ENCODE data around the gene STK38L. TPM values are rescaled to one million over a fixed set of nuclear protein-coding genes. Genes with fewer than 3 reads are reported as not detected.

The STK38L gene
- total and polyA plus RNA-seq, 4 donors = 54.6 to 414 (median 156) TPM

DNA sequence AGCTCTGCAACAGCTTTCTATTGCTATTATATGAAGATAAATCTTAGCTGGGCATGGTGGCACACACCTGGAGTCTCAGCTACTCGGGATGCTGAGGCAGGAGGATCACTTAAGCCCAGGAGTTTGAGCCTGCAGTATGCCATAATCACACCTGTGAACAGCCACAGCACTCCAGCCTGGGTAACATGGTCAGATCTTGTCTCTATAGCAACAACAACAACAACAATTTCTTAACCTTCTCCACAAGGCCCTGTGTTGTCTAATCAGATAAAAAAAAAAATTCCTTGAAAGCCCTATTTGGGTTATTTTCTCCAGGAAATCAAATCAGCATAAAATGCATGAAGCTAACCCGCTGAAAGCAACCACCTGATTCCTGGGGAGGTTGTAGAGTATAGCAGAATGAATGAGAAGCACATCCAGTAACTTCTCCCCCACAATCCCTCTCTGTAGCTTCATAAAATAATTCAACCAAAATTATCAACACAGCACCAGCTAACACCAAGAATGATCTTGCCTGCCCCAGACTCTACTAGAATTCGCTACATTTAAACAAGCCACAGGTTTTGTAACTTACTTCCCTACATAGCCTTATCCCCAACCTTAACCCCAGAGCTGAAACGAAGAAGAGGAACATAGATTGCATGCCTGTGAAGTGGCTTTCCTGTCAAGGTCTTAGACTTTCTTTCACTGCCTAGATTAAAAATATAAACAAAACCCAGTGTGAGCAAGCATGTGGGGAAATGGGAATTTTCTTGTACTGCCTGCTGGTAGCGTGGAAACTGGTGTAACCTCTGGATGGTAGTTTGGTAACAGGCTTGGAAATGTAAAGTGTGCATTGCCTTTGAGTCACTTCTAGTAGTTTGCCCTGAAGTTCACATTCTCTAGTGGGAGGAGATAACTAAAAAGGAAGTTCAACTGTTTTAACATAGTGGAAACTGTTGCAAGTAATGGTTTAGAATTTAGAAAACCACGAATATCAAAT lies 6.0 kb upstream of the STK38L start:
- intact Hi-C loops (cut with DNase I) = no loop called here
- DNase-seq (no peak), ATAC-seq (ENCODE audit: low FRiP score) (no peak)
- Histone ChIP-seq H3K9me3 (ENCODE audit: control insufficient read depth, low read length) (no peaks in the 10 kb centered on the region), H3K27me3 (ENCODE audit: control insufficient read depth in 1 of 2, insufficient read depth in 2 of 2, low read length in 1 of 2) (no peaks in the 10 kb centered on the region), H3K4me3 (ENCODE audit: low read length in 2 of 2) (no peak overlapping the region), H3K27ac (ENCODE audit: low read depth in 1 of 2, low read length in 2 of 2) (no peak overlapping the region), H3K4me1 (ENCODE audit: control insufficient read depth in 1 of 2, insufficient read depth in 2 of 2, low read length in 2 of 2) (no peaks in the 10 kb centered on the region), H3K36me3 (ENCODE audit: control insufficient read depth in 1 of 2, insufficient read depth in 2 of 2, low read length in 1 of 2) (no peaks in the 10 kb centered on the region)
- WGBS, 2 donors = 82 to 83% methylated on average over 6 of the region's 6 CpGs

DNA sequence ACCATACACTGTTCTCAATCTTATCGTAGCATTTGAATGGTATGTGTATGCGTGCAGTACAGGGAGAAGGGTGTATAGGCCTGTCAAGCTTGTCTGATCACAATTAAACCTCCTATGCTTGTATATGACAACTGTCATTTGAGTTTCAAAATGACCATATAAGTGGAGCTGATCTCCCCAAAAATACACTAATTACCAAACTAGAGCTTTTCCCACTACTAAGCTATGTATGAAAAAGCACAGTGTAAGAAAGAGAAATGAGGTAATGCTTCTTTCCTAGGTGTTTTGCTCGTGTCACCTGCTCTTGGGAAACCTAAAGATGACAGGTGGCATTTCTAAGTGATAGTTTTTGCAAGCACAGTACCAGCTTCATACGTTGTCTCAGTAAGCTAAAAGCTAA lies 1.1 kb upstream of the STK38L start:
- no peak overlapping the region for H3K4me3 ChIP-seq (ENCODE audit: low read length in 2 of 2)
- H3K36me3 ChIP-seq (ENCODE audit: control insufficient read depth in 1 of 2, insufficient read depth in 2 of 2, low read length in 1 of 2) = no peaks in the 10 kb centered on the region
- 90 to 91% methylated on average over 4 of the region's 4 CpGs for WGBS, 2 donors
- no peak for ATAC-seq (ENCODE audit: low FRiP score)
- H3K27me3 ChIP-seq (ENCODE audit: control insufficient read depth in 1 of 2, insufficient read depth in 2 of 2, low read length in 1 of 2) = no peaks in the 10 kb centered on the region
- no peak overlapping the region for H3K27ac ChIP-seq (ENCODE audit: low read depth in 1 of 2, low read length in 2 of 2)
- DNase-seq = no peak
- no peaks in the 10 kb centered on the region for H3K4me1 ChIP-seq (ENCODE audit: control insufficient read depth in 1 of 2, insufficient read depth in 2 of 2, low read length in 2 of 2)
- H3K9me3 ChIP-seq (ENCODE audit: control insufficient read depth, low read length) = no peaks in the 10 kb centered on the region
- intact Hi-C loops (cut with DNase I) = loop anchor here in 1 of 2 donors (5.0 kb wide), 1 partner anchor 46 kb away; no protein-coding TSS in a partner anchor

DNA sequence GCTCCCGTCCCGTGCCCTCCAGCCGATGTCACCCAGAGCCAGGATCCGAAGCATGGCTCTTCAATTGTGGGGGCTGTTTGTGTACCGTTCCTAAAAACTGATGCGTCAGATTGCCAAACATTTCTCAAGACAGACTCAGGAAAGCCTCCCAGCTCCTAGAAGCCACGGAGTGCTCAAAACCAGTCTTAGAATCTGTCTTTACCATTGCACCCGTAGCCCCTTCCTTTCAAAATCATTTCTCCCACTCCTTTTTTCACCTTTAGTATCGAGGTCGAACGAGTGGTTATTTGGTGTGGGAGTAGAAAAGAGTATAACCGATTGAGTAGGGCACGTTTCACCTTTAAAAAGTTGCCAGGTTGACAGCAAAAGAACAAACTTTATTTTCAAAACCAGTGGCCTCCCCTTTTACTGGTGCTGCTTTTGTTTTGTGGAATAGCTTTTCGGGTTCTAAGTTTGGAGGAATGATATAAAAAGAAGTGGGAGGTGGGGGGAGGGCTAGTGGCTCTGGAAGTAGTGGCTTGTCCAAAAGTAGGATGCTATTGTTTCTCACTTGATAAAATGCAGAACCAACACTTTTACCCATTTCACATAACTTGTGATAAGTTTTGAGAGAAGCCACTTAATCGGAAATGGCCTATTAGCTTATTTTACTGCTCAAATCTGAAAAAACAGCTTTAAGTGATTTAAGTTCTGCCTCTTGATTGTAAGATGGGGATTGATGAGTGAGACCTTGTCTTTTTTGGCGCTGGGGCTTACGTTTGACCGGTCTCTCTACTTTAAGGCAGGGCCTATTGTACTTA lies 803 bp downstream of the STK38L start:
- Histone ChIP-seq H3K4me3 (ENCODE audit: low read length in 2 of 2) (peak overlapping the region; percentile 36 to 79), H3K9me3 (ENCODE audit: control insufficient read depth, low read length) (no peaks in the 10 kb centered on the region), H3K36me3 (ENCODE audit: control insufficient read depth in 1 of 2, insufficient read depth in 2 of 2, low read length in 1 of 2) (no peaks in the 10 kb centered on the region), H3K4me1 (ENCODE audit: control insufficient read depth in 1 of 2, insufficient read depth in 2 of 2, low read length in 2 of 2) (peaks cover 0 to 8% of the 10 kb centered on the region in 2 donors), H3K27me3 (ENCODE audit: control insufficient read depth in 1 of 2, insufficient read depth in 2 of 2, low read length in 1 of 2) (no peaks in the 10 kb centered on the region), H3K27ac (ENCODE audit: low read depth in 1 of 2, low read length in 2 of 2) (peak overlapping the region; percentile 83 to 94)
- intact Hi-C loops (cut with DNase I) = loop anchor here (2.0 to 5.0 kb wide), 5 partner anchors 48 to 103 kb away; no protein-coding TSS in a partner anchor
- WGBS, 2 donors = 1% methylated on average over 18 of the region's 18 CpGs
- ATAC-seq (ENCODE audit: low FRiP score) (no peak), DNase-seq (no peak)

DNA sequence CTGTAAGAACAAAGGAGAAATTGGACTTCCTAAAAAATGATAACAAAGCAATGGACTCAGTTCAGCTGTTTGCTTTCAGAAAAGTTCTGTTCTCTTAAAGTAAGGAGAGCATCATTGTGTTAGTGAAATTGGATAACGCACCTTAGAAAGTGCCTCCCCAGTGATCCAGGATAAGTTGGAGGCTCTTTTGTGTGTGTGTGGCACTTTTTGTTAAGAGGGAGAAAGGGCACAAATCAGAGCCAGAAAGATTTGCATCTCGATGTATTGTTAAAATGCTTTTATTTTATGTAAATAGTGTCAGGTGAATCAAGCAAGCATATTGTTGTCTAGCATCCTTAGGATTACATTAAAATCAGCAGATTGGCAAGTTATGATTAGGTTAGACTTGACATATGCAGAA lies 2.1 kb downstream of the STK38L start:
- Histone ChIP-seq H3K4me1 (ENCODE audit: control insufficient read depth in 1 of 2, insufficient read depth in 2 of 2, low read length in 2 of 2) (peaks cover 0 to 8% of the 10 kb centered on the region in 2 donors), H3K9me3 (ENCODE audit: control insufficient read depth, low read length) (no peaks in the 10 kb centered on the region), H3K27ac (ENCODE audit: low read depth in 1 of 2, low read length in 2 of 2) (no peak overlapping the region), H3K36me3 (ENCODE audit: control insufficient read depth in 1 of 2, insufficient read depth in 2 of 2, low read length in 1 of 2) (no peaks in the 10 kb centered on the region), H3K27me3 (ENCODE audit: control insufficient read depth in 1 of 2, insufficient read depth in 2 of 2, low read length in 1 of 2) (no peaks in the 10 kb centered on the region), H3K4me3 (ENCODE audit: low read length in 2 of 2) (peak overlapping the region; percentile 36 to 79)
- intact Hi-C loops (cut with DNase I) = loop anchor here in 1 of 2 donors (5.0 kb wide), 1 partner anchor 104 kb away; no protein-coding TSS in a partner anchor
- WGBS, 2 donors = 4% methylated on average over 2 of the region's 2 CpGs
- ATAC-seq (ENCODE audit: low FRiP score) (no peak), DNase-seq (no peak)

- Histone ChIP-seq H3K27me3 (ENCODE audit: control insufficient read depth in 1 of 2, insufficient read depth in 2 of 2, low read length in 1 of 2) (no peaks in the 10 kb centered on the region), H3K4me1 (ENCODE audit: control insufficient read depth in 1 of 2, insufficient read depth in 2 of 2, low read length in 2 of 2) (peaks cover 0 to 8% of the 10 kb centered on the region in 2 donors), H3K9me3 (ENCODE audit: control insufficient read depth, low read length) (no peaks in the 10 kb centered on the region), H3K27ac (ENCODE audit: low read depth in 1 of 2, low read length in 2 of 2) (no peak overlapping the region), H3K4me3 (ENCODE audit: low read length in 2 of 2) (peak overlapping the region; percentile 36 to 79), H3K36me3 (ENCODE audit: control insufficient read depth in 1 of 2, insufficient read depth in 2 of 2, low read length in 1 of 2) (no peaks in the 10 kb centered on the region)
- no peak for ATAC-seq (ENCODE audit: low FRiP score)
- no peak for DNase-seq
- WGBS, 2 donors = 2 to 4% methylated on average over 5 of the region's 5 CpGs
- intact Hi-C loops (cut with DNase I) = loop anchor here in 1 of 2 donors (5.0 kb wide), 1 partner anchor 104 kb away; no protein-coding TSS in a partner anchor
These were observed 2.7 kb downstream of the STK38L start for GRCh38 chr12:27246774-27247173.

GRCh38 chr12:27252934-27253333 lies 8.8 kb downstream of the STK38L start:
- intact Hi-C loops (cut with DNase I) = loop anchor here in 1 of 2 donors (5.0 kb wide), 2 partner anchors 39 to 231 kb away; partner anchors contain the start of gene MED21
- no peak for ATAC-seq (ENCODE audit: low FRiP score)
- no peak for DNase-seq
- Histone ChIP-seq H3K27ac (ENCODE audit: low read depth in 1 of 2, low read length in 2 of 2) (no peak overlapping the region), H3K36me3 (ENCODE audit: control insufficient read depth in 1 of 2, insufficient read depth in 2 of 2, low read length in 1 of 2) (no peaks in the 10 kb centered on the region), H3K27me3 (ENCODE audit: control insufficient read depth in 1 of 2, insufficient read depth in 2 of 2, low read length in 1 of 2) (no peaks in the 10 kb centered on the region), H3K9me3 (ENCODE audit: control insufficient read depth, low read length) (no peaks in the 10 kb centered on the region), H3K4me1 (ENCODE audit: control insufficient read depth in 1 of 2, insufficient read depth in 2 of 2, low read length in 2 of 2) (peaks cover 8 to 27% of the 10 kb centered on the region in 2 donors), H3K4me3 (ENCODE audit: low read length in 2 of 2) (no peak overlapping the region)
- 59 to 74% methylated on average over 2 of the region's 2 CpGs for WGBS, 2 donors

- Histone ChIP-seq H3K27me3 (ENCODE audit: control insufficient read depth in 1 of 2, insufficient read depth in 2 of 2, low read length in 1 of 2) (no peaks in the 10 kb centered on the region), H3K27ac (ENCODE audit: low read depth in 1 of 2, low read length in 2 of 2) (peak overlapping the region in 1 of 2 donors; percentile 72), H3K4me3 (ENCODE audit: low read length in 2 of 2) (peak overlapping the region in 1 of 2 donors; percentile 4), H3K36me3 (ENCODE audit: control insufficient read depth in 1 of 2, insufficient read depth in 2 of 2, low read length in 1 of 2) (no peaks in the 10 kb centered on the region), H3K4me1 (ENCODE audit: control insufficient read depth in 1 of 2, insufficient read depth in 2 of 2, low read length in 2 of 2) (peaks cover 8 to 24% of the 10 kb centered on the region in 2 donors), H3K9me3 (ENCODE audit: control insufficient read depth, low read length) (no peaks in the 10 kb centered on the region)
- intact Hi-C loops (cut with DNase I) = loop anchor here in 1 of 2 donors (5.0 kb wide), 2 partner anchors 39 to 231 kb away; partner anchors contain the start of gene MED21
- 64 to 75% methylated on average over 2 of the region's 2 CpGs for WGBS, 2 donors
- no peak for DNase-seq
- ATAC-seq (ENCODE audit: low FRiP score) = no peak
These were observed 9.3 kb downstream of the STK38L start for GRCh38 chr12:27253347-27253746.

GRCh38 chr12:27255806-27256205 lies 11.7 kb downstream of the STK38L start:
- H3K36me3 ChIP-seq (ENCODE audit: control insufficient read depth in 1 of 2, insufficient read depth in 2 of 2, low read length in 1 of 2) = no peaks in the 10 kb centered on the region
- no peak for ATAC-seq (ENCODE audit: low FRiP score)
- H3K27ac ChIP-seq (ENCODE audit: low read depth in 1 of 2, low read length in 2 of 2) = peak overlapping the region; percentile 33 to 43

More at GRCh38 chr12:27255806-27256205, 11.7 kb downstream of the STK38L start:
- DNase-seq = no peak
- no peak overlapping the region for H3K4me3 ChIP-seq (ENCODE audit: low read length in 2 of 2)
- 87 to 88% methylated on average over 3 of the region's 3 CpGs for WGBS, 2 donors
- peaks cover 10 to 26% of the 10 kb centered on the region in 2 donors for H3K4me1 ChIP-seq (ENCODE audit: control insufficient read depth in 1 of 2, insufficient read depth in 2 of 2, low read length in 2 of 2)
- H3K27me3 ChIP-seq (ENCODE audit: control insufficient read depth in 1 of 2, insufficient read depth in 2 of 2, low read length in 1 of 2) = no peaks in the 10 kb centered on the region
- no peaks in the 10 kb centered on the region for H3K9me3 ChIP-seq (ENCODE audit: control insufficient read depth, low read length)
- intact Hi-C loops (cut with DNase I) = no loop called here
